Gastrocnemius medialis (tissue), 4 donors: ENCODE data around the gene SLC18A2. TPM values are rescaled to one million over a fixed set of nuclear protein-coding genes. Genes with fewer than 3 reads are reported as not detected.

Experiments
- ATAC-seq, 2 donors: fragments of 150-250 bp; one replicate each; pipeline ENCODE4 v1.9.1; 2016
- DNase-seq, 2 donors: peaks; one replicate each; pipeline ENCODE4 v3.0.0-alpha.2; 2019
- H3K27ac ChIP-seq, 4 donors: fragments of 200-600 bp; sonication (generic); 1 replicate in 1 of 4; 2 replicates in 3 of 4; pipeline ENCODE4 v1.5.1; 2016 to 2018; ENCODE audit warnings: mild to moderate bottlenecking in 2 of 4, moderate library complexity in 1 of 4
- H3K27me3 ChIP-seq, 3 donors: fragments of 200-600 bp; sonication (generic) in 2 of 3; 1 replicate in 1 of 3; 2 replicates in 2 of 3; pipeline versions ENCODE4 v1.5.1 to v1.6.0; 2016 to 2019; ENCODE audit warnings: mild to moderate bottlenecking in 1 of 3, moderate library complexity in 1 of 3
- H3K36me3 ChIP-seq, 2 donors: fragments of 200-600 bp; sonication (generic) in 1 of 2; one replicate each; pipeline ENCODE4 v1.5.1; 2017 to 2018
- H3K4me1 ChIP-seq, 2 donors: fragments of 200-600 bp; sonication (generic) in 1 of 2; one replicate each; pipeline ENCODE4 v1.5.1; 2016 to 2017; ENCODE audit warnings: mild to moderate bottlenecking in 2 of 2
- H3K4me3 ChIP-seq, 4 donors: fragments of 200-600 bp; sonication (generic) in 3 of 4; 1 replicate in 1 of 4; 2 replicates in 3 of 4; pipeline ENCODE4 v1.5.1; 2016 to 2019; ENCODE audit warnings: mild to moderate bottlenecking in 2 of 4
- H3K9me3 ChIP-seq, 3 donors: fragments of 200-600 bp; sonication (generic) in 2 of 3; 1 replicate in 1 of 3; 2 replicates in 2 of 3; pipeline ENCODE4 v1.5.1; 2016 to 2019
- POLR2A ChIP-seq, 2 donors: fragments of 450-650 bp; IDR thresholded peaks; one replicate each; pipeline ENCODE4 v1.6.1; 2017; ENCODE audit warnings: antibody characterized with exemption in 2 of 2, mild to moderate bottlenecking in 2 of 2, moderate library complexity in 2 of 2
- in situ Hi-C, 4 donors: fragments of 200-750 bp; cut with MboI; loops; one replicate each; pipeline versions ENCODE4 v1.15.0 to v1.8.0; 2017; ENCODE audit warnings: low sequenced_read_pairs in 4 of 4
- intact Hi-C: fragments of 100-400 bp; cut with DNase I; formaldehyde crosslinking; loops from one replicate; pipeline ENCODE4 v1.15.1; 2023; ENCODE audit warnings: low total_unique reads
- total RNA-seq, 4 donors: library from RNA; depleted of rRNA; stranded (reverse); fragments of >200 nt; gene quantifications; one replicate each; pipeline versions ENCODE4 v1.1.0 to v1.2.3, GENCODE V29; 2016
- TF ChIP-seq, protein P1 (sequence below), 5 experiments: fragments of 450-650 bp in 3 of 5; fragments of 200-600 bp in 2 of 5; sonication (generic) in 2 of 5; IDR thresholded peaks in 4 of 5; conservative IDR thresholded peaks in 1 of 5; 1 replicate in 4 of 5; 2 replicates in 1 of 5; pipeline ENCODE4 v1.5.1; 2016 to 2019; ENCODE audit warnings: antibody characterized with exemption in 5 of 5, mild to moderate bottlenecking in 3 of 5, moderate library complexity in 3 of 5

SLC18A2 gene
- total RNA-seq, 4 donors from 2014 or later = 0.04 to 0.39 (median 0.13) TPM

DNA sequence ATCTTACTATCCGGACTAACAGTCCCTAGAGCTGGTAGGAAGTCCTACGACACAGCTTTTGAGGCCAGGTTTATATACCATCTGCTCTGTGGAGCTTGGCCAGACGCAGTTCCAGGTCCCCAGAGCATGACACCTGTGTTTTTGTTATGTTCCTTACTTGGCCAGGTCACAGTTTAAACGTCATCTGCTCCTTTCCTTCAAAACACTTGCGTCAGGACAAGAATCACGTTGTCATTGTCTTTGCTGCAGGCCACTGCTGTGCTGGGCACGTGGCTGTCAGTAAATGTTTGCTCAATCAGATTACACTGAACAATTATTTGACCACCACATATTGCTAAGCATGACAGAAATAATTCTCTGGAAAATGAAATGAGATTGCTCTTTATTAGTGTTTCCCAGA, 23.9 kb downstream of the SLC18A2 start:
- Histone ChIP-seq H3K27ac (no peak overlapping the region), H3K27me3 (peaks cover 4 to 24% (median 14%) of the 10 kb centered on the region in 3 donors), H3K9me3 (no peaks in the 10 kb centered on the region), H3K4me1 (no peaks in the 10 kb centered on the region), H3K36me3 (no peaks in the 10 kb centered on the region), H3K4me3 (no peak overlapping the region)
- no peak for DNase-seq
- intact Hi-C loops (no loop called here), in situ Hi-C loops (no loop called here)
- no peak for ATAC-seq
- TF ChIP-seq, protein P1, sequence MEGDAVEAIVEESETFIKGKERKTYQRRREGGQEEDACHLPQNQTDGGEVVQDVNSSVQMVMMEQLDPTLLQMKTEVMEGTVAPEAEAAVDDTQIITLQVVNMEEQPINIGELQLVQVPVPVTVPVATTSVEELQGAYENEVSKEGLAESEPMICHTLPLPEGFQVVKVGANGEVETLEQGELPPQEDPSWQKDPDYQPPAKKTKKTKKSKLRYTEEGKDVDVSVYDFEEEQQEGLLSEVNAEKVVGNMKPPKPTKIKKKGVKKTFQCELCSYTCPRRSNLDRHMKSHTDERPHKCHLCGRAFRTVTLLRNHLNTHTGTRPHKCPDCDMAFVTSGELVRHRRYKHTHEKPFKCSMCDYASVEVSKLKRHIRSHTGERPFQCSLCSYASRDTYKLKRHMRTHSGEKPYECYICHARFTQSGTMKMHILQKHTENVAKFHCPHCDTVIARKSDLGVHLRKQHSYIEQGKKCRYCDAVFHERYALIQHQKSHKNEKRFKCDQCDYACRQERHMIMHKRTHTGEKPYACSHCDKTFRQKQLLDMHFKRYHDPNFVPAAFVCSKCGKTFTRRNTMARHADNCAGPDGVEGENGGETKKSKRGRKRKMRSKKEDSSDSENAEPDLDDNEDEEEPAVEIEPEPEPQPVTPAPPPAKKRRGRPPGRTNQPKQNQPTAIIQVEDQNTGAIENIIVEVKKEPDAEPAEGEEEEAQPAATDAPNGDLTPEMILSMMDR (IDR thresholded peaks at IDR 0.05 in 4 of 5, conservative IDR thresholded peaks at IDR 0.05 in 1 of 5) = no peak
- no peak for TF ChIP-seq POLR2A (IDR thresholded peaks at IDR 0.05)

GRCh38 chr10:117266400-117266799, 25.5 kb downstream of the SLC18A2 start:
- no peak for TF ChIP-seq POLR2A (IDR thresholded peaks at IDR 0.05)
- TF ChIP-seq, protein P1 (IDR thresholded peaks at IDR 0.05 in 4 of 5, conservative IDR thresholded peaks at IDR 0.05 in 1 of 5) = no peak
- intact Hi-C loops = no loop called here
- Histone ChIP-seq H3K27ac (no peak overlapping the region), H3K36me3 (no peaks in the 10 kb centered on the region), H3K4me3 (no peak overlapping the region), H3K27me3 (peaks cover 0 to 12% (median 9%) of the 10 kb centered on the region in 3 donors), H3K4me1 (no peaks in the 10 kb centered on the region), H3K9me3 (no peaks in the 10 kb centered on the region)
- in situ Hi-C loops = no loop called here
- ATAC-seq (no peak), DNase-seq (no peak)

DNA sequence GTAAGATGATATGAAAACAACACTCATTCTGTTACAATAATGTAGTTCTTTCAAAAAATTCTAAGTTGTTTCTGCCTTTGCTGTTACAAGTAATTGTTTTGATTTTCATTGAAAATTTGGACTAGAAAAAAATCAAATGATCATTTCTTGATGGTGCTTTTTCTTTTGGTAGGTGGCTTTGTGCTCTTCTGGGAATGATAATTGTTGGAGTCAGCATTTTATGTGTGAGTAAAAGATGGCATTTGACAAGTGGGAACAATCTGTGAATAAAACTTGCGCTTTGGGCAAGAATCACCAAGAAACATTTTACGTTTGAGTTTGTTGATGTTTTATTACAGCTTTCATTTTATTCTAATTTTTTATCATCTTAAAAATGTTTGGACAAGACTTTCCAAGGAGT, 25.9 kb downstream of the SLC18A2 start:
- ATAC-seq (no peak), DNase-seq (no peak)
- Histone ChIP-seq H3K27ac (no peak overlapping the region), H3K36me3 (no peaks in the 10 kb centered on the region), H3K4me3 (no peak overlapping the region), H3K4me1 (no peaks in the 10 kb centered on the region), H3K9me3 (no peaks in the 10 kb centered on the region), H3K27me3 (peaks cover 0 to 8% (median 6%) of the 10 kb centered on the region in 3 donors)
- intact Hi-C loops = no loop called here
- in situ Hi-C loops = no loop called here
- TF ChIP-seq, protein P1 (IDR thresholded peaks at IDR 0.05 in 4 of 5, conservative IDR thresholded peaks at IDR 0.05 in 1 of 5) = no peak
- no peak for TF ChIP-seq POLR2A (IDR thresholded peaks at IDR 0.05)

GRCh38 chr10:117268258-117268657, 27.3 kb downstream of the SLC18A2 start:
- Histone ChIP-seq H3K27ac (no peak overlapping the region), H3K4me3 (no peak overlapping the region), H3K27me3 (no peaks in the 10 kb centered on the region), H3K36me3 (no peaks in the 10 kb centered on the region), H3K4me1 (no peaks in the 10 kb centered on the region), H3K9me3 (no peaks in the 10 kb centered on the region)
- DNase-seq (no peak), ATAC-seq (no peak)
- in situ Hi-C loops = no loop called here
- intact Hi-C loops = no loop called here
- no peak for TF ChIP-seq POLR2A (IDR thresholded peaks at IDR 0.05)
- TF ChIP-seq, protein P1 (IDR thresholded peaks at IDR 0.05 in 4 of 5, conservative IDR thresholded peaks at IDR 0.05 in 1 of 5) = no peak

DNA sequence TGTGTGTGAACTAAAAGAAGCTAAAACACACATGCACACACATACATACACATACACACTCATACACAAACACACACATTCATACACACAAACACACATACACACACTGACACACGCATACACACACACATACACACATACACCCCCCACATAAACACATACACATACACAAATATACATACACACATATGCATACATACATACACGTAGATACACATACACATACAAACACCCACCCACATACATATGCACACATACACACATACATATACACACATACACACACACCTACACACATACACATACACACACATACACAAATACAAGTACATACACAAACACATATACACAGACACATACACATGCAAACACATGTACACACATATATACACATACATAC, 28.0 kb downstream of the SLC18A2 start:
- intact Hi-C loops = no loop called here
- TF ChIP-seq POLR2A (IDR thresholded peaks at IDR 0.05) = no peak
- TF ChIP-seq, protein P1 (IDR thresholded peaks at IDR 0.05 in 4 of 5, conservative IDR thresholded peaks at IDR 0.05 in 1 of 5) = no peak
- in situ Hi-C loops = no loop called here
- Histone ChIP-seq H3K27me3 (no peaks in the 10 kb centered on the region), H3K27ac (no peak overlapping the region), H3K36me3 (no peaks in the 10 kb centered on the region), H3K4me1 (no peaks in the 10 kb centered on the region), H3K9me3 (no peaks in the 10 kb centered on the region), H3K4me3 (no peak overlapping the region)
- DNase-seq = no peak
- no peak for ATAC-seq
